ENCODE results near the gene NAA35. TPM values are rescaled to one million over a fixed set of nuclear protein-coding genes. Genes with fewer than 3 reads are reported as not detected.
A peak's percentile ranks its signal among the peaks of the same experiment; 100 is the strongest.

NAA35 gene
- total RNA-seq, 1 experiment from 2014 or later: 34.7 TPM

DNA sequence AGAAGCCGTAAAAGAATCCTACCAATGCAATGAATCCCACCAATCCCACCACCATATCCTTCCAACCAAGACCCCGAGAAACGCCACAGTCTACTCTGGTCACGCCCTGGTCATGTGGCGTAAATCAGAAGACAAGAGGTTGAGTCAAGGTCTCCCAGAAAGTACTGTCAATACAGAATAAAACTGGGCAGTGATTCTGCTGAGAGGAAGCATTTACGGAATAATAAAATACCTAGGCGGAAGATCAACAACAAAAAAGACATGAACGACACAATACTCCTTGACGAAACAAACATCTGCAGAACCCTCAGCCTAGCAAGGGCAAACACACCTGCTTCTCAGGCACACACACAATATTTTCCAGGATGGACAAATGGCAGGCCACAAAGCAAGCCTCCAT is 95.6 kb downstream of the NAA35 start:
- no peak overlapping the region for H3K4me3 Mint-ChIP-seq
- H3K9me3 Mint-ChIP-seq: no peaks in the 10 kb centered on the region
- H3K4me1 Mint-ChIP-seq: peaks cover 11% of the 10 kb centered on the region
- no peak for DNase-seq (ENCODE audit: low spot score)
- no peak for ATAC-seq
- no peaks in the 10 kb centered on the region for H3K27me3 Mint-ChIP-seq (ENCODE audit: low read depth)
- H3K36me3 Mint-ChIP-seq: peaks cover 47% of the 10 kb centered on the region
- TF ChIP-seq, protein P1, sequence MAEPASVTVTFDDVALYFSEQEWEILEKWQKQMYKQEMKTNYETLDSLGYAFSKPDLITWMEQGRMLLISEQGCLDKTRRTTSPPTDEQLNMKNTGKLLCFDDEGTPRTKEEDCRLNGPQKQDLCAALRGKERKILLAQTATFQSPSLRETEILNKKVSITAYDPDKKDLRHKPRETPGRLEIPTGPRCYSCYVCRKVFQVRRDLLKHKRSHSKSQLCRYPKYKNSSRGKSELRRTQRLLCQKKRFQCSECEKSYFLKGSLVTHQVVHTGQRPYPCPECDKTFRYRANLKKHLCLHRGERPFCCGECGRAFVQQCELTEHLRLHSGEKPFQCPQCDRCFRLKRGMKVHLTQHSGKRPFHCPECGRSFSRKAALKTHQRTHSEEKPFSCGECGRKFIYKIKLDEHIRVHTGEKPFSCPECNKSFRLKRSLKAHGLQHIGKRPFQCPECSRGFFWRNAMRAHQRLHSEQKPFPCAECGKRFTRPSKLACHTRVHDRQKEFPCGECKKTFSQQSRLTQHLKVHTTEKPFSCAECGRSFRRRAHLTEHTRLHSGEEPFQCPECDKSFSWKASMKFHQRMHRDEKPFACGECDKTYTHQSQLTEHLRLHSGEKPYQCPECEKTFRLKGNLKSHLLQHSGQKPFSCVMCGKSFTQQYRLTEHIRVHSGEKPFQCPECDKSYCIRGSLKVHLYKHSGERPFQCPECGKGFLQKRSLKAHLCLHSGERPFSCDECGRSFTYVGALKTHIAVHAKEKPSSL (CRISPR knock-in tag; conservative IDR thresholded peaks at IDR 0.05): no peak
- TF ChIP-seq ZMAT4 (CRISPR knock-in tag; IDR thresholded peaks at IDR 0.05) (no peak), NFE2L1 (CRISPR knock-in tag; IDR thresholded peaks at IDR 0.05) (no peak), ATF6 (CRISPR knock-in tag; IDR thresholded peaks at IDR 0.05) (no peak), OVOL2 (CRISPR knock-in tag; IDR thresholded peaks at IDR 0.05; ENCODE audit: borderline replicate concordance) (no peak), ZNF423 (CRISPR knock-in tag; IDR thresholded peaks at IDR 0.05) (no peak), CBFB (CRISPR knock-in tag; IDR thresholded peaks at IDR 0.05; ENCODE audit: low read depth) (no peak), KAT7 (CRISPR knock-in tag; IDR thresholded peaks at IDR 0.05; ENCODE audit: borderline replicate concordance) (no peak), NR2C2 (CRISPR knock-in tag; IDR thresholded peaks at IDR 0.05) (no peak), ZNF317 (CRISPR knock-in tag; IDR thresholded peaks at IDR 0.05; ENCODE audit: borderline replicate concordance, low read depth) (no peak), NR1H2 (CRISPR knock-in tag; IDR thresholded peaks at IDR 0.05) (no peak), SP1 (CRISPR knock-in tag; conservative IDR thresholded peaks at IDR 0.05) (no peak), ZNF416 (CRISPR knock-in tag; IDR thresholded peaks at IDR 0.05) (no peak), TCF7 (CRISPR knock-in tag; IDR thresholded peaks at IDR 0.05; ENCODE audit: low read depth) (no peak), PRRX2 (CRISPR knock-in tag; IDR thresholded peaks at IDR 0.05) (no peak)
- TF ChIP-seq, protein P2, sequence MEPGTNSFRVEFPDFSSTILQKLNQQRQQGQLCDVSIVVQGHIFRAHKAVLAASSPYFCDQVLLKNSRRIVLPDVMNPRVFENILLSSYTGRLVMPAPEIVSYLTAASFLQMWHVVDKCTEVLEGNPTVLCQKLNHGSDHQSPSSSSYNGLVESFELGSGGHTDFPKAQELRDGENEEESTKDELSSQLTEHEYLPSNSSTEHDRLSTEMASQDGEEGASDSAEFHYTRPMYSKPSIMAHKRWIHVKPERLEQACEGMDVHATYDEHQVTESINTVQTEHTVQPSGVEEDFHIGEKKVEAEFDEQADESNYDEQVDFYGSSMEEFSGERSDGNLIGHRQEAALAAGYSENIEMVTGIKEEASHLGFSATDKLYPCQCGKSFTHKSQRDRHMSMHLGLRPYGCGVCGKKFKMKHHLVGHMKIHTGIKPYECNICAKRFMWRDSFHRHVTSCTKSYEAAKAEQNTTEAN (CRISPR knock-in tag; IDR thresholded peaks at IDR 0.05): no peak
- TF ChIP-seq, protein P3, sequence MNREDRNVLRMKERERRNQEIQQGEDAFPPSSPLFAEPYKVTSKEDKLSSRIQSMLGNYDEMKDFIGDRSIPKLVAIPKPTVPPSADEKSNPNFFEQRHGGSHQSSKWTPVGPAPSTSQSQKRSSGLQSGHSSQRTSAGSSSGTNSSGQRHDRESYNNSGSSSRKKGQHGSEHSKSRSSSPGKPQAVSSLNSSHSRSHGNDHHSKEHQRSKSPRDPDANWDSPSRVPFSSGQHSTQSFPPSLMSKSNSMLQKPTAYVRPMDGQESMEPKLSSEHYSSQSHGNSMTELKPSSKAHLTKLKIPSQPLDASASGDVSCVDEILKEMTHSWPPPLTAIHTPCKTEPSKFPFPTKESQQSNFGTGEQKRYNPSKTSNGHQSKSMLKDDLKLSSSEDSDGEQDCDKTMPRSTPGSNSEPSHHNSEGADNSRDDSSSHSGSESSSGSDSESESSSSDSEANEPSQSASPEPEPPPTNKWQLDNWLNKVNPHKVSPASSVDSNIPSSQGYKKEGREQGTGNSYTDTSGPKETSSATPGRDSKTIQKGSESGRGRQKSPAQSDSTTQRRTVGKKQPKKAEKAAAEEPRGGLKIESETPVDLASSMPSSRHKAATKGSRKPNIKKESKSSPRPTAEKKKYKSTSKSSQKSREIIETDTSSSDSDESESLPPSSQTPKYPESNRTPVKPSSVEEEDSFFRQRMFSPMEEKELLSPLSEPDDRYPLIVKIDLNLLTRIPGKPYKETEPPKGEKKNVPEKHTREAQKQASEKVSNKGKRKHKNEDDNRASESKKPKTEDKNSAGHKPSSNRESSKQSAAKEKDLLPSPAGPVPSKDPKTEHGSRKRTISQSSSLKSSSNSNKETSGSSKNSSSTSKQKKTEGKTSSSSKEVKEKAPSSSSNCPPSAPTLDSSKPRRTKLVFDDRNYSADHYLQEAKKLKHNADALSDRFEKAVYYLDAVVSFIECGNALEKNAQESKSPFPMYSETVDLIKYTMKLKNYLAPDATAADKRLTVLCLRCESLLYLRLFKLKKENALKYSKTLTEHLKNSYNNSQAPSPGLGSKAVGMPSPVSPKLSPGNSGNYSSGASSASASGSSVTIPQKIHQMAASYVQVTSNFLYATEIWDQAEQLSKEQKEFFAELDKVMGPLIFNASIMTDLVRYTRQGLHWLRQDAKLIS (CRISPR knock-in tag; IDR thresholded peaks at IDR 0.05; ENCODE audit: borderline replicate concordance): no peak
- ChIA-PET POLR2A (no interaction called here), CTCF (interaction anchor here (1.6 to 1.7 kb wide), 2 partner anchors 8 to 166 kb away, joined by 4 to 9 read pairs; no protein-coding TSS in a partner anchor)
- H3K27ac Mint-ChIP-seq: peak overlapping the region; percentile 58; the same call in 1 of the 2 replicates

Measured in WTC11 (cell line).